IPS-18a (cell line): ENCODE measurements around the gene DZIP1L.

ENCODE experiments used
- H3K27ac ChIP-seq: one replicate; pipeline ENCODE4 v1.5.1; 2013; ENCODE audit warnings: low read length
- H3K27me3 ChIP-seq: one replicate; pipeline ENCODE4 v1.6.1; 2013; ENCODE audit warnings: mild to moderate bottlenecking, low read length; ENCODE audit not compliant: control insufficient read depth, insufficient read depth
- H3K36me3 ChIP-seq: one replicate; pipeline ENCODE4 v1.6.1; 2013; ENCODE audit warnings: low read depth, low read length; ENCODE audit not compliant: control insufficient read depth
- H3K4me1 ChIP-seq: one replicate; pipeline ENCODE4 v1.6.1; 2013; ENCODE audit warnings: low read depth, low read length; ENCODE audit not compliant: control insufficient read depth
- H3K4me3 ChIP-seq: one replicate; pipeline ENCODE4 v1.5.1; 2013; ENCODE audit warnings: low read length
- H3K9ac ChIP-seq: one replicate; pipeline ENCODE4 v1.6.1; 2013; ENCODE audit warnings: mild to moderate bottlenecking, low read length, moderate library complexity
- H3K9me3 ChIP-seq: one replicate; pipeline ENCODE4 v1.6.1; 2013; ENCODE audit warnings: low read depth, low read length; ENCODE audit not compliant: control insufficient read depth

Gene DZIP1L

GRCh38 chr3:138135146-138135832 is 19.9 kb upstream of the DZIP1L start:
- no peak overlapping the region for H3K27ac ChIP-seq
- H3K27me3 ChIP-seq, result no peaks in the 10 kb centered on the region
- no peaks in the 10 kb centered on the region for H3K36me3 ChIP-seq
- H3K4me3 ChIP-seq, result no peak overlapping the region
- H3K9ac ChIP-seq, result no peak overlapping the region
- no peaks in the 10 kb centered on the region for H3K9me3 ChIP-seq
- H3K4me1 ChIP-seq, result no peaks in the 10 kb centered on the region

GRCh38 chr3:138132239-138132638 is 16.8 kb upstream of the DZIP1L start, which contains the start of gene A4GNT:
Gene A4GNT, minus strand, starts transcription at chr3:138132390. Its CDS starts 1,134 bp downstream, at chr3:138131256.
- Histone ChIP-seq H3K4me3 (no peak within 1 kb of the TSS), H3K9me3 (no peaks in the 10 kb centered on the region), H3K27me3 (no peaks in the 10 kb centered on the region), H3K4me1 (no peaks in the 10 kb centered on the region), H3K9ac (no peak within 1 kb of the TSS), H3K36me3 (no peaks in the 10 kb centered on the region), H3K27ac (no peak within 1 kb of the TSS)

- Histone ChIP-seq H3K27me3 (no peaks in the 10 kb centered on the region), H3K4me3 (no peak overlapping the region), H3K36me3 (no peaks in the 10 kb centered on the region), H3K27ac (no peak overlapping the region), H3K9me3 (no peaks in the 10 kb centered on the region), H3K4me1 (no peaks in the 10 kb centered on the region), H3K9ac (no peak overlapping the region)
These were observed 12.4 kb upstream of the DZIP1L start for GRCh38 chr3:138127636-138128365.

GRCh38 chr3:138125548-138126221 is 10.3 kb upstream of the DZIP1L start:
- H3K27ac ChIP-seq, result no peak overlapping the region
- no peaks in the 10 kb centered on the region for H3K9me3 ChIP-seq
- no peak overlapping the region for H3K9ac ChIP-seq
- no peak overlapping the region for H3K4me3 ChIP-seq
- no peaks in the 10 kb centered on the region for H3K4me1 ChIP-seq
- H3K36me3 ChIP-seq, result no peaks in the 10 kb centered on the region
- H3K27me3 ChIP-seq, result no peaks in the 10 kb centered on the region

GRCh38 chr3:138124706-138125355 is 9.4 kb upstream of the DZIP1L start:
- Histone ChIP-seq H3K36me3 (no peaks in the 10 kb centered on the region), H3K9me3 (no peaks in the 10 kb centered on the region), H3K27me3 (no peaks in the 10 kb centered on the region), H3K4me1 (no peaks in the 10 kb centered on the region), H3K9ac (no peak overlapping the region), H3K27ac (no peak overlapping the region), H3K4me3 (no peak overlapping the region)

GRCh38 chr3:138124188-138124587 is 8.8 kb upstream of the DZIP1L start:
- no peak overlapping the region for H3K9ac ChIP-seq
- no peak overlapping the region for H3K27ac ChIP-seq
- H3K9me3 ChIP-seq, result no peaks in the 10 kb centered on the region
- H3K4me1 ChIP-seq, result no peaks in the 10 kb centered on the region
- no peaks in the 10 kb centered on the region for H3K36me3 ChIP-seq
- H3K27me3 ChIP-seq, result no peaks in the 10 kb centered on the region
- no peak overlapping the region for H3K4me3 ChIP-seq

- no peak overlapping the region for H3K4me3 ChIP-seq
- H3K4me1 ChIP-seq, result peaks cover 2% of the 10 kb centered on the region
- no peaks in the 10 kb centered on the region for H3K36me3 ChIP-seq
- H3K9me3 ChIP-seq, result no peaks in the 10 kb centered on the region
- no peak overlapping the region for H3K27ac ChIP-seq
- H3K9ac ChIP-seq, result no peak overlapping the region
- H3K27me3 ChIP-seq, result no peaks in the 10 kb centered on the region
These were observed 4.0 kb upstream of the DZIP1L start for GRCh38 chr3:138119423-138119766.

GRCh38 chr3:138118612-138119422 is 3.4 kb upstream of the DZIP1L start:
- Histone ChIP-seq H3K27ac (no peak overlapping the region), H3K4me3 (no peak overlapping the region), H3K36me3 (no peaks in the 10 kb centered on the region), H3K9me3 (no peaks in the 10 kb centered on the region), H3K9ac (no peak overlapping the region), H3K4me1 (peaks cover 6% of the 10 kb centered on the region), H3K27me3 (no peaks in the 10 kb centered on the region)

GRCh38 chr3:138114431-138114918 is 933 bp downstream of the DZIP1L start:
- peaks cover 12% of the 10 kb centered on the region for H3K4me1 ChIP-seq
- H3K36me3 ChIP-seq, result no peaks in the 10 kb centered on the region
- H3K9ac ChIP-seq, result peak overlapping the region; percentile 76
- H3K9me3 ChIP-seq, result no peaks in the 10 kb centered on the region
- H3K27ac ChIP-seq, result peak overlapping the region; percentile 52
- H3K4me3 ChIP-seq, result peak overlapping the region; percentile 86
- no peaks in the 10 kb centered on the region for H3K27me3 ChIP-seq

GRCh38 chr3:138113326-138113725 is 2.1 kb downstream of the DZIP1L start:
- H3K36me3 ChIP-seq, result no peaks in the 10 kb centered on the region
- no peaks in the 10 kb centered on the region for H3K9me3 ChIP-seq
- H3K27ac ChIP-seq, result no peak overlapping the region
- no peak overlapping the region for H3K4me3 ChIP-seq
- H3K4me1 ChIP-seq, result peaks cover 12% of the 10 kb centered on the region
- no peaks in the 10 kb centered on the region for H3K27me3 ChIP-seq
- H3K9ac ChIP-seq, result no peak overlapping the region

GRCh38 chr3:138112362-138112761 is 3.0 kb downstream of the DZIP1L start:
- H3K27ac ChIP-seq, result no peak overlapping the region
- peaks cover 12% of the 10 kb centered on the region for H3K4me1 ChIP-seq
- no peak overlapping the region for H3K9ac ChIP-seq
- H3K9me3 ChIP-seq, result no peaks in the 10 kb centered on the region
- no peaks in the 10 kb centered on the region for H3K27me3 ChIP-seq
- no peaks in the 10 kb centered on the region for H3K36me3 ChIP-seq
- no peak overlapping the region for H3K4me3 ChIP-seq
